Measurements from ENCODE around the gene RAPGEF5.

GRCh38 chr7:22141355-22141754, 215.6 kb downstream of the RAPGEF5 start:
- TF ChIP-seq, protein P1, sequence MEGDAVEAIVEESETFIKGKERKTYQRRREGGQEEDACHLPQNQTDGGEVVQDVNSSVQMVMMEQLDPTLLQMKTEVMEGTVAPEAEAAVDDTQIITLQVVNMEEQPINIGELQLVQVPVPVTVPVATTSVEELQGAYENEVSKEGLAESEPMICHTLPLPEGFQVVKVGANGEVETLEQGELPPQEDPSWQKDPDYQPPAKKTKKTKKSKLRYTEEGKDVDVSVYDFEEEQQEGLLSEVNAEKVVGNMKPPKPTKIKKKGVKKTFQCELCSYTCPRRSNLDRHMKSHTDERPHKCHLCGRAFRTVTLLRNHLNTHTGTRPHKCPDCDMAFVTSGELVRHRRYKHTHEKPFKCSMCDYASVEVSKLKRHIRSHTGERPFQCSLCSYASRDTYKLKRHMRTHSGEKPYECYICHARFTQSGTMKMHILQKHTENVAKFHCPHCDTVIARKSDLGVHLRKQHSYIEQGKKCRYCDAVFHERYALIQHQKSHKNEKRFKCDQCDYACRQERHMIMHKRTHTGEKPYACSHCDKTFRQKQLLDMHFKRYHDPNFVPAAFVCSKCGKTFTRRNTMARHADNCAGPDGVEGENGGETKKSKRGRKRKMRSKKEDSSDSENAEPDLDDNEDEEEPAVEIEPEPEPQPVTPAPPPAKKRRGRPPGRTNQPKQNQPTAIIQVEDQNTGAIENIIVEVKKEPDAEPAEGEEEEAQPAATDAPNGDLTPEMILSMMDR (IDR thresholded peaks at IDR 0.05), result no peak
- TF ChIP-seq POLR2A (IDR thresholded peaks at IDR 0.05), result no peak
